OCI-LY3 (cell line): Measurements from ENCODE around the gene MCCC1.

ENCODE experiments used
- EZH2phosphoT487 ChIP-seq: fragments of 200-600 bp; shearing (Covaris generic); IDR thresholded peaks from 2 replicates; pipeline ENCODE4 v1.6.1; 2018; ENCODE audit warnings: antibody characterized with exemption, mixed run types, low read depth
- TF ChIP-seq, protein P1 (sequence below): fragments of 200-600, 300-600 bp; sonication (generic); IDR thresholded peaks from 2 replicates; pipeline ENCODE4 v1.5.1; 2014; ENCODE audit warnings: antibody characterized with exemption, low read length, low read depth

DNA sequence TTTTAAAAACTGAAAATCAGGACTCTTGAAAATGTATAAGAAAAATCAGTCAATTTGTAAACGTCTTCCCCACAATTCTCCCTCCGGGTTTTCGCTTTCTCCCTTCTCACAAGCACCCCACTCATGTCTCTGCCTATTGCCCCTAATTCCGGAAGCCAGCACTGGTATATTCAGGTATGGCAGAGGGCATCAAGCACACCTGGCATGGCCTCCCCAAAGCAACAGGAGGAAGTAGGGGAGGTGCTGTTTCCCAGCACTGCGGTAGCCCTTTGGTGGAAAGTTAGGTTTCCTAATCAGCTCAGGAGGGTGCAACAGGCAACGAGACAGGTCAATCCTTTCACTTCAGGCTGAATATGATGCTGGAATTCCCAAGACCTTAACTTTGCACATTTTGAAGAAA lies 33.1 kb upstream of the MCCC1 start:
- TF ChIP-seq, protein P1, sequence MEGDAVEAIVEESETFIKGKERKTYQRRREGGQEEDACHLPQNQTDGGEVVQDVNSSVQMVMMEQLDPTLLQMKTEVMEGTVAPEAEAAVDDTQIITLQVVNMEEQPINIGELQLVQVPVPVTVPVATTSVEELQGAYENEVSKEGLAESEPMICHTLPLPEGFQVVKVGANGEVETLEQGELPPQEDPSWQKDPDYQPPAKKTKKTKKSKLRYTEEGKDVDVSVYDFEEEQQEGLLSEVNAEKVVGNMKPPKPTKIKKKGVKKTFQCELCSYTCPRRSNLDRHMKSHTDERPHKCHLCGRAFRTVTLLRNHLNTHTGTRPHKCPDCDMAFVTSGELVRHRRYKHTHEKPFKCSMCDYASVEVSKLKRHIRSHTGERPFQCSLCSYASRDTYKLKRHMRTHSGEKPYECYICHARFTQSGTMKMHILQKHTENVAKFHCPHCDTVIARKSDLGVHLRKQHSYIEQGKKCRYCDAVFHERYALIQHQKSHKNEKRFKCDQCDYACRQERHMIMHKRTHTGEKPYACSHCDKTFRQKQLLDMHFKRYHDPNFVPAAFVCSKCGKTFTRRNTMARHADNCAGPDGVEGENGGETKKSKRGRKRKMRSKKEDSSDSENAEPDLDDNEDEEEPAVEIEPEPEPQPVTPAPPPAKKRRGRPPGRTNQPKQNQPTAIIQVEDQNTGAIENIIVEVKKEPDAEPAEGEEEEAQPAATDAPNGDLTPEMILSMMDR = no peak
- TF ChIP-seq EZH2phosphoT487 = no peak
